NCI-H82 treated with DMSO at 0.1 percent for 48 hours (cell line): ENCODE data around the gene S1PR1.

ENCODE experiments used
- DNase-seq: peaks from one replicate; lab custom pipeline; 2025; ENCODE audit not compliant: unreplicated experiment; lab: John Stamatoyannopoulos, UW

The S1PR1 gene

DNA sequence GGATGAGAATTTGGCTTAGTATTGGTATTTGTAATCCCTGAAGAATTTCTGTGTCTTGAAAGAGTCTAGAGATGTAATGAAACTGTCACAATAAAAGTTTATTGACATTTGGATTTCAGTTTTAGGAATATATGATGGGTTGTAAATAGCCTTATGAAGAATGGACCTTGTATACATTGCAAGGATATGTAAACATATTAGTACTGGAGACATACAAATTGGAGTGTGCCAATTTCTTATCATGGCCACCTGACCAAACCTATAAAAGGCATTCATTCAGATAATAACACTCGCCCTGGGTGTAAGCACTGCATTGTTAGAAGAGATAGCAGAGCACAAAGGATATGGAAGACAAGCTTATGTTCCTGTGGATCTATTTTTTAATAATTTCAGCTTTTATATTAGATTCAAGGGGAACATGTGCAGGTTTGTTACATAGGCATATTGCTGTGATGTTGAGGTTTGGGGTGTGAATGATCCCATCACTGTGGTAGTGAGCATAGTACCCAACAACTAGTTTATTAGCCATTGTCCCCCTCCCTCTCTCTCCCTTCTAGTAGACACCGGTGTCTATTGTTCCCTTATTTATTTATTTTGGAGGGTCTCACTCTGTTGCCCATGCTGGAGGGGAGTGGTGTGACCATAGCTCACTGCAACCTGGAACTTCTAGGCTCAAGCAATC, 8.6 kb downstream of the S1PR1 start:
- DNase-seq = no peak

GRCh38 chr1:101247404-101248287, 10.8 kb downstream of the S1PR1 start:
- DNase-seq = no peak

GRCh38 chr1:101250222-101250621, 13.4 kb downstream of the S1PR1 start:
- no peak for DNase-seq

GRCh38 chr1:101250656-101251272, 13.9 kb downstream of the S1PR1 start:
- DNase-seq = peak; percentile 98

DNA sequence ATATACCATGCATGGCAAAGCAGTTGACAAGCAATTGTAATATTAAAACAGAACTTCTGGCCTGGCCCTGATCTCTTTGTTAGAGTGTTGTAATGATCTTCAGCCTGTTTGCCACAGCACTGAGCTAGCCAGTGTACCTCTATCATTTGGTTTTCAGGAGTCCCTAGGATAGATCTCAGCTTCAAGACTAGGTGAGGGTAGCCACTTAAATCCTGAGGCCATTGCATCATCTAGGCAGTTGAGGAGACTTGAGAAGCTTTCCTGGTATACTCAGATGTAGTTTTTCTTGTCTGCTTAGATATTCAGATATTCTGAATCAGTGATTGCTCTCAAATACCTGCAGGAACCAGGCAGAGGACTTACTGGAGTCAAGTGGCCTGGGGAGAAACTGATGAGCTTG, 14.7 kb downstream of the S1PR1 start:
- DNase-seq = no peak

- DNase-seq = no peak
Observed at GRCh38 chr1:101253976-101254674, 17.3 kb downstream of the S1PR1 start.

GRCh38 chr1:101257500-101258325, 20.9 kb downstream of the S1PR1 start:
- no peak for DNase-seq

GRCh38 chr1:101259744-101260148, 22.9 kb downstream of the S1PR1 start:
- DNase-seq = no peak

DNA sequence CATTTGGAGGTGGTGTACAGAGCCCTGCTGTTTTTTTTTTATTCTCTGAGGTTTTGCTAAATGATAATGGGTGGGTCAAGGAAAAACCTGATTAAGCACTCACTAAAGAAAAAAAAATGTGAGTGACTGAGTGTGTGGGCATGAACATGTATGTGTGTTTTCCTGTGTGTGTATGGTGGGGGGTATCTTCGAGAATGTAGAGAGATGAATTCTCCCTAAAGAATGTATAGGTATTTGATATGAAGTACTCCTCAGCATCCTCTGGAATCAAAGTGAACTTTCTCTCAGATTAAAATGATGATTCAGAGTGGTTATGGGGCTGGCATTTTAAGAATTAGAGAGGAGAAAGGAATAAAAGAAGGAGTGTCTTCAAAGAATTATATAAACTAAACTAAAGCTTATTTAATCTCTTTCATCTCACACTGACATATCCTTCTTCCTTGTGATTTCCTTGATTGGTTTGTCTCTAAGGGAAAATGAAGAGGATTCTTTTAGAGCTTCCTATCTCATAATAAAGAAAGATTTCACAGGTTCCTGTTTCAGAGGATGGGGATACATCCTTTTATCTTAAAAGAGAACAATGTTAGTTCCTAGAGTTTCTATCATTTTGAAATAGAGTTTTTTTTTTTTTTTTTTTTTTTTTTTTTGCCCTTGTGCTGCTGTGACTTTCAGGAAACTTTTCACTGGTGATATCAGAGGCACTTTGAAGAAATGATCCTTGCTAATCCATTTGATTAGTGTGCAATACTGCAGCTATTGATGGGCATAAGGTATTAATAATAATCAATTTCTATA, 23.9 kb downstream of the S1PR1 start:
- no peak for DNase-seq

- DNase-seq = no peak
Observed at GRCh38 chr1:101261623-101262022, 24.8 kb downstream of the S1PR1 start.

GRCh38 chr1:101262060-101262459, 25.2 kb downstream of the S1PR1 start:
- no peak for DNase-seq

DNA sequence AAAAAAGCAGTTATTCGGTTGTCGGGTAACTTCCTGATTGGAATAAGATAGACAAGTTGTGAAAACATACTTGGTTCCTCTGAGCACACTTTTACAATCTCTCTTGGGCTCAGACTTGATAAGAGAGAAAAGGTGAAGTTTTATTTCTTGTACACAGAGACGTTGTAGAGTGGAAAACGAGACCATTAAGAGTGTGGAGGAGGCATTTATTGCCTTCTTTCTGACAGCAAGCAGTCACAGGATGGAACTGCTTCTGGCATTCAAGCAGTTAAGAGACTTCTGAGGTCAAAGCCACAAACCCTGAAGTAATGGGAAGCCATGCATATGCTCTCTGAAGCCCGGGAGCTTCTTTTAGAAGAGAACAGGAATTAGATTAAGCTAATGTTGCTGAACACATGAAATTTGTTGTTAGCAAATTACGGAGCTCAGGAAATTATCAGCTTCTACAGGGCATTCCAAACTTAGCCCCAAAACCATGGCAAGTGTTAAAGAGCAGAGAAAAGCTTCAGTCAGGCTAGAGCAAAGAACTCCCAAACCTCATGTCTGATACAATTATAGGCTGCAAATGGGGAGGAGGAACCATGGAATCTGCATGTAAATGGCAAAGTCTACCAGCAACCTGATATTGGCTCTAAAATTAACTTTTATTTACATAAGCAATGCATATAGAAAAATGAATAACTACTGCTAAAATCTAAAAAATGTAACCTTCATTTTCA, 26.0 kb downstream of the S1PR1 start:
- no peak for DNase-seq

DNA sequence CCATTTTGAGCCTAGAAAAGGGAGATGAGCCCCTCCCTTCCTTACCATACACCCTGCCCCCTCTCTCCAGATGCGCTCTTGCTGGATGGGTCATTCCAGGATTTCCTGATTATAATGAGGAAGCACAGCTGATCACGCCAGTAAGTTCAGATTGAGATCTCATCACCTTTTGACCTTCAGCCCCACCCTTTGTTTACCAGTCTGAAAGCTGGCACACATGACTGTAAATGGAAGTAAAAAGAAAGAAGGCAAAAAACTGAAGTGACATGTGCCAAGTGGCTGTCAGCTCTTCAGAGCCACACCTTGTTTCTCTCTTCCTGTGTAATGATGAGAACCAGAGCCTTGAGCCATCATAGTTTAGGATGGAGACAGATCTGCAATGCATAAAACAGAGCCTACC, 27.9 kb downstream of the S1PR1 start:
- DNase-seq = no peak

DNA sequence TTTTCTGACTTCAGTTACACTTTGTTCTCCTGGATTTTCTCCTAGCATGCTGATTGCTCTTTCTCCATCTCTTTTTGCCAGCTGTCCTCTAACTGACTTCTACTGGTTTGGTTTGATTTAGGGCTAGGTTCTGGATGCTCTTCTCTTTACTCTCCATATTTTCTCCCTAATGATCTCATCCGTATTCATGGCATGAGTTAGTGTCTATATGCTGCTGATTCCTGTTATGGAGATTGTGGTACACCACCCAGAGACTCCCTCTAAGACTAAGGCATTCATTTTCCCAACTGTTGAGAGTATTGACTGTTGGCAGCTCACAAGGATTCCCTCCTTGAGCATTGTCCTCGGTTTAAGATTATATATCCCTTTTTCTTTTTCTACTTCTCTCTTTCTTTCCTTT, 28.9 kb downstream of the S1PR1 start:
- DNase-seq = no peak

- DNase-seq = no peak
Observed at GRCh38 chr1:101267082-101267481, 30.3 kb downstream of the S1PR1 start.

DNA sequence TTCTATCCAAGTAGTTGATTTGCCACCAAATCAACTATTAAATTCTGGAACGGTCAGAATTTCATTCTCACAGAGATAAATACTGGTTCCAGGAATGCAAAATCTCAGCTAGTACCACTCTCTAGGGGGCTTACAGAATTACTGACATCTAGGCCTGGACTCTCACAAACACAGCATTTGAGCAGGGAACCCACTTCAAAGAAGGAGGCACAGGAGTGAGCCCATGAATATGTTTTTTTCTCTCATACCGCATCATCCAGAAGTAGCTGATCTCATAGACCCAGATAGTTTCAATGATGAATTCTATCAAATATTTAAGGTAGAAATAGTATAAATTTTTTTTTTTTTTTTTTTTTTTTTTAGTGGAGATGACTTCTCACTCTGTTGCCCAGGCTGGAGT, 32.1 kb downstream of the S1PR1 start:
- DNase-seq = no peak

- no peak for DNase-seq
Observed at GRCh38 chr1:101275672-101276071, 38.9 kb downstream of the S1PR1 start.

DNA sequence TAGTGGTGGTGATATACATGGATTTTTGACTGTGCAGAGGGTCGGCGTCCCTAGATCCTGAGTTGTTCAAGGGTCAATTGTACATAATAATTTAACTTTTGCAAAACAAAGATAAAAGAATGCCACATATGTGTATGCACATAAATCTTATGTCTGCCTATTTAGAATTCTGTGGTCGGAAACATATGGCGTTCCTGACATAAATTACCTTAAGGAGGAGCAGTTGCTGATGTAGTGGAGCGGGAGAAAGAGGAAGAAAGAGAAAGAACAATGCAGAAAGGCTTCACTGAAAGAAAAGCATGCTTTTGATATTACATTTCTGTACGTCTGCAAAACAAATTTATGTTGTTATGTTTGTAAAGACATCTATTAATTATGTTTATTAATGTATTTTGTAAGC, 40.0 kb downstream of the S1PR1 start:
- DNase-seq = no peak

DNA sequence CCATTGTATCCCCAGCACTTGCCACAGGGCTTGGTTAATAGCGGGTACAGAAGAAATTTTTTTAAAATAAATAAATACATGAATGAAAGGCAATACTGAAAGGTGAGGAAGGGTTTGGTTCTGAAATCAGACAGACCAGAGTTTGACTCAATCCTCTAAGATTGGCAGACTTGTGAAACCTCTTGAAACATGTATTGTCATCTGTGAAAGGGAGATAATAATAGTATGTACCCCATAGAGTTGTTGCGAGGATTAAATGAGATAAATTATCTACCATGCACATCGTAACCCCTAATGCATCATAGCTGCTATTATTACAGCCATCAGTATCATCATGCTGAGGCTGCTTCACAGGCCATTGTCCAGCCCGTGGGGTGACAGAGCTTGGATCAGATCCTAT, 41.4 kb downstream of the S1PR1 start:
- no peak for DNase-seq
